ENCODE results near the gene ZNF578. TPM values are rescaled to one million over a fixed set of nuclear protein-coding genes. Genes with fewer than 3 reads are reported as not detected.
"Not testable (repeated sequence)": the region's sequence is repeated elsewhere in the genome, so short reads cannot be mapped to it uniquely, and the experiment has no call there.

ZNF578 gene
- polyA plus RNA-seq, 1 donor from 2014 or later, result 1.5 TPM

DNA sequence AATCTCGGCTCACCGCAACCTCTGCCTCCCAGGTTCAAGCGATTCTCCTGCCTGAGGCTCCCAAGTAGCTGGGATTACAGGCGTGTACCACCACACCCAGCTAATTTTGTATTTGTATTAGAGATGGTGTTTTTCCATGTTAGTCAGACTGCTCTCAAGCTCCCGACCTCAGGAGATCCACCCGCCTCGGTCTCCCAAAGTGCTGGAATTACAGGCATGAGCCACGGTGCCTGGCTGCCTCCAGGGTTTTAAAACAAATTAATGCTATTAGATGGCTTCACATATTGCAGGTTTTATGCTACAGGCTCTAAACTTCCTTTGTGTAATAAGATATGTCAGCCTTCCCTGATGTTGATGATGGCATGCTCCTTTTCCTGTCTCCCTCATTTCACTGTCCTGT is 108.3 kb downstream of the ZNF578 start:
- H3K27me3 Mint-ChIP-seq, H3K4me1 Mint-ChIP-seq, H3K4me3 Mint-ChIP-seq, H3K27ac Mint-ChIP-seq: not testable (repeated sequence)
- Mint-ChIP-seq H3K36me3 (peaks cover 23% of the 10 kb centered on the region), H3K9me3 (peaks cover 13 to 42% (median 30%) of the 10 kb centered on the region in 3 donors)

Other genes with a start within 250 kb of the ZNF578 start
- gene ZNF766, start 184.0 kb upstream of the ZNF578 start, polyA plus RNA-seq, result 54.8 TPM
- 24.7 TPM for gene ZNF480, start 156.4 kb upstream of the ZNF578 start, polyA plus RNA-seq
- gene ZNF610, start 117.3 kb upstream of the ZNF578 start, polyA plus RNA-seq, result 1.7 TPM
- 32.9 TPM for gene ZNF880, start 83.6 kb upstream of the ZNF578 start, polyA plus RNA-seq
- 6.2 TPM for gene ZNF528, start 55.7 kb upstream of the ZNF578 start, polyA plus RNA-seq
- gene ZNF534, start 24.4 kb upstream of the ZNF578 start, polyA plus RNA-seq, result 0.14 TPM
- gene ZNF808, start 74.1 kb downstream of the ZNF578 start, polyA plus RNA-seq, result 8.8 TPM
- gene ZNF701, start 116.7 kb downstream of the ZNF578 start, polyA plus RNA-seq, result 18.3 TPM
- 13.9 TPM for gene ZNF83, start 184.8 kb downstream of the ZNF578 start, polyA plus RNA-seq